Muscle layer of colon (tissue), 2 donors: Measurements from ENCODE around the gene SPATA31C1.
"Not testable (repeated sequence)": the region's sequence is repeated elsewhere in the genome, so short reads cannot be mapped to it uniquely, and the experiment has no call there.

Experiments
- H3K27ac ChIP-seq: one replicate; pipeline ENCODE4 v1.7.0; 2013; ENCODE audit warnings: low read depth, mild to moderate bottlenecking, low read length, moderate library complexity
- H3K27me3 ChIP-seq, 2 donors: one replicate each; pipeline ENCODE4 v1.7.0; 2013; ENCODE audit warnings: low read length in 2 of 2, mild to moderate bottlenecking in 2 of 2; ENCODE audit not compliant: insufficient read depth in 2 of 2, control insufficient read depth in 1 of 2
- H3K36me3 ChIP-seq: one replicate; pipeline ENCODE4 v1.7.0; 2013; ENCODE audit warnings: mild to moderate bottlenecking, low read length; ENCODE audit not compliant: insufficient read depth
- H3K4me1 ChIP-seq: one replicate; pipeline ENCODE4 v1.7.0; 2013; ENCODE audit warnings: mild to moderate bottlenecking, low read length; ENCODE audit not compliant: insufficient read depth
- H3K4me3 ChIP-seq, 2 donors: one replicate each; pipeline ENCODE4 v1.7.0; 2013; ENCODE audit warnings: low read length in 2 of 2, low read depth in 1 of 2, mild to moderate bottlenecking in 1 of 2, moderate library complexity in 1 of 2
- H3K9ac ChIP-seq: one replicate; pipeline ENCODE4 v1.7.0; 2013; ENCODE audit warnings: low read length
- H3K9me3 ChIP-seq: one replicate; pipeline ENCODE4 v1.7.0; 2013; ENCODE audit warnings: mild to moderate bottlenecking, low read length
- donor health status: abdominal sarcoma.
- donor health status: Adenocarcinoma of cecum.

Gene SPATA31C1

GRCh38 chr9:87909310-87910041 lies 8.3 kb upstream of the SPATA31C1 start:
- Histone ChIP-seq H3K9me3 (no peaks in the 10 kb centered on the region), H3K4me1 (no peaks in the 10 kb centered on the region), H3K4me3 (no peak overlapping the region), H3K27me3 (no peaks in the 10 kb centered on the region), H3K27ac (no peak overlapping the region), H3K9ac (no peak overlapping the region), H3K36me3 (no peaks in the 10 kb centered on the region)

GRCh38 chr9:87910821-87911220 lies 6.9 kb upstream of the SPATA31C1 start:
- H3K9ac ChIP-seq: no peak overlapping the region
- no peaks in the 10 kb centered on the region for H3K27me3 ChIP-seq
- H3K27ac ChIP-seq: no peak overlapping the region
- H3K4me3 ChIP-seq: no peak overlapping the region
- H3K4me1 ChIP-seq: no peaks in the 10 kb centered on the region
- no peaks in the 10 kb centered on the region for H3K36me3 ChIP-seq
- no peaks in the 10 kb centered on the region for H3K9me3 ChIP-seq

GRCh38 chr9:87919013-87919412 lies 1.3 kb downstream of the SPATA31C1 start:
- H3K27ac ChIP-seq, H3K36me3 ChIP-seq, H3K27me3 ChIP-seq, H3K9ac ChIP-seq, H3K4me3 ChIP-seq, H3K9me3 ChIP-seq, H3K4me1 ChIP-seq: not testable (repeated sequence)

GRCh38 chr9:87921561-87921960 lies 3.8 kb downstream of the SPATA31C1 start:
- H3K36me3 ChIP-seq, H3K4me1 ChIP-seq, H3K27ac ChIP-seq, H3K4me3 ChIP-seq, H3K9me3 ChIP-seq, H3K27me3 ChIP-seq, H3K9ac ChIP-seq: not testable (repeated sequence)

- not testable (repeated sequence) for H3K27ac ChIP-seq, H3K9me3 ChIP-seq, H3K4me1 ChIP-seq, H3K9ac ChIP-seq, H3K27me3 ChIP-seq, H3K4me3 ChIP-seq, H3K36me3 ChIP-seq
These were observed 5.2 kb downstream of the SPATA31C1 start for GRCh38 chr9:87923012-87923411.

GRCh38 chr9:87924851-87925250 lies 7.1 kb downstream of the SPATA31C1 start:
- not testable (repeated sequence) for H3K4me3 ChIP-seq, H3K9me3 ChIP-seq, H3K27me3 ChIP-seq, H3K4me1 ChIP-seq, H3K9ac ChIP-seq, H3K27ac ChIP-seq, H3K36me3 ChIP-seq

GRCh38 chr9:87929152-87929551 lies 11.4 kb downstream of the SPATA31C1 start:
- H3K9me3 ChIP-seq, H3K9ac ChIP-seq, H3K4me3 ChIP-seq, H3K36me3 ChIP-seq, H3K27me3 ChIP-seq, H3K4me1 ChIP-seq, H3K27ac ChIP-seq: not testable (repeated sequence)

GRCh38 chr9:87934444-87934843 lies 16.7 kb downstream of the SPATA31C1 start:
- H3K27me3 ChIP-seq, H3K36me3 ChIP-seq, H3K27ac ChIP-seq, H3K9me3 ChIP-seq, H3K4me1 ChIP-seq, H3K4me3 ChIP-seq, H3K9ac ChIP-seq: not testable (repeated sequence)

GRCh38 chr9:87937352-87937751 lies 19.6 kb downstream of the SPATA31C1 start:
- H3K27me3 ChIP-seq, H3K36me3 ChIP-seq, H3K27ac ChIP-seq, H3K9ac ChIP-seq, H3K4me3 ChIP-seq, H3K4me1 ChIP-seq, H3K9me3 ChIP-seq: not testable (repeated sequence)

- not testable (repeated sequence) for H3K9me3 ChIP-seq, H3K9ac ChIP-seq, H3K27me3 ChIP-seq, H3K36me3 ChIP-seq, H3K27ac ChIP-seq, H3K4me3 ChIP-seq, H3K4me1 ChIP-seq
These were observed 20.2 kb downstream of the SPATA31C1 start for GRCh38 chr9:87937918-87938317.

- not testable (repeated sequence) for H3K9me3 ChIP-seq, H3K27ac ChIP-seq, H3K4me1 ChIP-seq, H3K27me3 ChIP-seq, H3K9ac ChIP-seq, H3K4me3 ChIP-seq, H3K36me3 ChIP-seq
These were observed 20.6 kb downstream of the SPATA31C1 start for GRCh38 chr9:87938336-87938735.

GRCh38 chr9:87939096-87939495 lies 21.3 kb downstream of the SPATA31C1 start:
- H3K4me3 ChIP-seq, H3K9ac ChIP-seq, H3K4me1 ChIP-seq, H3K9me3 ChIP-seq, H3K27me3 ChIP-seq, H3K36me3 ChIP-seq, H3K27ac ChIP-seq: not testable (repeated sequence)
